Lower leg skin (tissue), 3 donors: ENCODE results near the gene DVL1.

ENCODE experiments used
- CTCF ChIP-seq, 3 donors: fragments of 450-650 bp; IDR thresholded peaks; one replicate each; pipeline ENCODE4 v1.5.1; 2016; ENCODE audit warnings: antibody characterized with exemption in 3 of 3, mild to moderate bottlenecking in 3 of 3, moderate library complexity in 2 of 3
- POLR2A ChIP-seq, 2 donors: fragments of 450-650 bp; IDR thresholded peaks; one replicate each; pipeline ENCODE4 v1.6.1; 2016 to 2017; ENCODE audit warnings: antibody characterized with exemption in 2 of 2, mild to moderate bottlenecking in 1 of 2, moderate library complexity in 1 of 2

DNA sequence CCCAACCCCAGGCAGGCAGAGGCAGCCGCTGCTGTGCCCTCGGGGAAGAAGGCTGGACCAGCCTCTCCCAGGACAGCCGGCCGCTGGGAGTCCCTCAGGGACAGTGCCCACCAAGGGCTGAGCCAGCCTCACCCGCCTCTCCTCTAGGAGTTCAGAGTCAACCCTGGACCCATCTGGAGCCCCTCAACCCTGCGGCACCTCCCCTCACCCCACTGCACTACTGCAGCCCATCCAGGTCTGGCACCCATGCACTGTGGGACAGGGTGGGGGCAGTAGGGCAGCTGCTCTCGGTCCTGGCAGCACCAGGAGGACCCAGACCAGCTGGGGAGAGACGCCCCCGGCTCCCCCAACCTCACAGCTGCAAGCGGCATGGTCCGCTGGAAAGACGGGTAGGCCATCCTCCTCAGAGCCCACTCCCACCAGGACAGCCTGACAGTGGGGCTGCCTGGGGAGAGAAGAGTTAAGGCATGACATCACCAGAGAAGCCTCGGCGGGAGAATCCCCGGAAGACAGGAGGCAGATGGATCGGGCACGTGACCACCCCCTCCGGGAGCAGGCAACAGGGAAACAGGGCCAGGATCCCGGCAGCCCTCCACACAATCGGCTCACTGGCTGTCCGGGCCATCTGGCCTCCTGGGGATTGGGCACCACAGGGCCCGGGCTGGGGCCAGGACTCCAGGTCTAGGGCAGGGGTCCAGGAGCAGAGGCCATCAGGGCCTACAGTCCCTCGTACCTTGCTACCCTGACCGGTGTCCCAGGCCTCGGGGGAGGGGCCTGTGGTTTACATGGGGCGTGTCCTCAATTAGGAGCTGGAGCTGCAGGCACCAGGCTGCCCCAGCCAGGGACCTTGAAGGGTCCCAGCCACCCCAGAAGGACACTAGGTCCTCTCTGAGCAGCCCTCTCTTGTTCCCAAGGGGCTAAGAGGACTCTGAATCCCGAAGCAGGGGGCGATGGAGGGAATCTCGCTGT is 44.6 kb downstream of the DVL1 start:
- TF ChIP-seq CTCF (IDR thresholded peaks at IDR 0.05), result no peak
- no peak for TF ChIP-seq POLR2A (IDR thresholded peaks at IDR 0.05)
